TTC549 (cell line): Measurements from ENCODE around the gene TRANK1.
"Not testable (repeated sequence)": the region's sequence is repeated elsewhere in the genome, so short reads cannot be mapped to it uniquely, and the experiment has no call there.

Source experiments
- FAIRE-seq: peaks from 2 replicates; lab custom pipeline; 2012; peaks lifted over from hg19 to GRCh38; lab: Jason Lieb, UNC

Gene TRANK1

GRCh38 chr3:36919439-36920160, 25.3 kb downstream of the TRANK1 start:
- FAIRE-seq, result no peak

DNA sequence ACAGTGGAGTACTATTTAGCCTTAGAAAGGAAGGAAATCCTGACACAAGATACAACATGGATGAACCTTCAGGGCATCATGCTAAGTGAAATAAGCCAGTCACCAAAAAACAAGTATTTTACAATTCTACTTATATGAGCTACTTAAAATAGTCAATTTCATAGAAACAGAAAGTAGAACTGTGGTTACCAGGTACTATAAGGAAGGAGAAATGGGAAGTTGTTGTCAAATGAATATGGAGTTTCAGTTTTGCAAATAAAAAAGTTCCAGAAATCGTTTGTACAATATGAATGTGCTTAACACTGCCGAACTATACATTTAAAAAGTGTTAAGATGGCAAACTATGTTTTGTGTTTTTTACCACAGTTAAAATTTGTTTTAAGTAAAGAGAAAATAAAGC, 26.8 kb downstream of the TRANK1 start:
- no peak for FAIRE-seq

GRCh38 chr3:36911990-36912804, 32.7 kb downstream of the TRANK1 start:
- FAIRE-seq, result no peak

GRCh38 chr3:36909666-36910065, 35.2 kb downstream of the TRANK1 start:
- FAIRE-seq, result no peak

DNA sequence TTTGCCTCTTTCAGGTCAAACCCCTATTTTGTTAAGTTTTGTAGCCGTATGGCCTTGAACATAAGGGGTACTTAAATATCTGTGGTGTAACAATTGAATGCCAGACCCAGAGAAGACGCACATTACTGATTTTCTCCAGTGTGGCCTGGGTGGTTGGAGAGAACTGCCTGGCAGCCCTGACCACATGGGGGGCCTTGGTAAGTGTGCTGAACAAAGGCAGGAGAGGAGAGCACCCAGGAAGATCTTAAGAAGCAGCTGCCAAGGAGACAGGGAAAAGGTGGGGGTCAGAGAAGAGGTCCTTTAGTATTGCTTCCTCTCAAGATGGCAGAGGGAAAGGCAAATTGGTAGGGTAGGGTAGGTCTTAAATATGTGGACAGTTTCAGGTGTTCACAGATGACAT, 35.7 kb downstream of the TRANK1 start:
- FAIRE-seq, result no peak

DNA sequence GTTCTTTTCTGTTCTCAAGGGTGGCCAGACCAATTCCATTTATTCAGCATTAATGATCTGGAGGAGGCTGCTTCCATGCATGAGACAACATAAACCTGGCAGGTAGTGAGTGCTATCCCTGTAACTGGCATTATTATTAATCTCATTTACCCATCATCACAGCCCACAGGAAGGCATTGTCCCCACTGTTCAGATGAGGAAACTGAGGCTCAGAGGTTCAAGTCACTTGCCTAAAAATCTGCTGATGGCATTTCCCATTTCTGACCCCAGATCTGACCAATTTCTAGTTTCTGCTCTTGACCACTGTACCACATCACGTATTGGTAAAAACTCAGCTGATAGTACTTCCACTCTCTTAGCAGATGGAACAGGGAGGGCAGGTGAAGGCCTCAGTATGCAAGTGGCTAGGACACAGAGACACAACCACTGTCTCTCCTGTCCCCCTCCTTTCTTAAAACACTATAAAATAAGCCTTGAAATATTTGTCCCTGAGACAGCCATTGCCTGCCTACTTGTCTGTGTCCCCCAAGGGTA, 36.1 kb downstream of the TRANK1 start:
- no peak for FAIRE-seq

DNA sequence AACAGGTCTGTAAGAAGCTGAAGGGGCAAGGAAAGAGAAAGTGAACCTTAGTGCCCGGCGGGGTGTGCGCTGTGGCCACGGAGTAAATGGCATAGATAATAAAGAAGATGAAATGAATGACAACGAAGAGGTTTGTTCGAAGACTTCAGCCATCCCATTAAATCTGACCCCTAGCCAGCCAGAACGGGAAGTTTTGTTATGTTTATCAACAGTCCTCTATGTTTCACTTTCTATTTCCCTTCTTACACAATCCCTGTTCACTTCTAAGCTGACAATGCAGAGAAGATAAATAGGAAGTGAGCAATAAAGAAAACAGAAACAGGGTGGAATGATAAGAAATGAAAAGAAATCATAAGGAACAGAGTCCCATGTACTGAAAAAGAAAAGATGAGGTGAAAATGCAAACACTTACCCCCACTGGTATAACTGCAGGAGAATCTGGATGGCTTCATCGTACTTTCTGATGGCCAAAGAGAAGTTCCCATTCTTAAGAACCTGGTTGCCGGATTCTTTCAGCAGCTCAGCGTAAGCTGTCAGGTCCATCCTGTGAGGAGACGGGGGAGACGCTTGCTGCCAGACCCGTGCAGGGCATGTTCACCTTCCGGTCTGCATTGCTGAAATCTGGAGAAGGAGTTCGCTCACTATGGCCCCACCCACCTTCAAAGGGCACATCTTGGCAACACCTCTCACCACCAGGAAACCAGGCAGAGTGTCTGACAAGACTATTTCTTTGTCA, 36.8 kb downstream of the TRANK1 start:
- FAIRE-seq, result no peak

- FAIRE-seq, result no peak
Measured at GRCh38 chr3:36906504-36907149, 38.2 kb downstream of the TRANK1 start.

GRCh38 chr3:36905545-36905944, 39.3 kb downstream of the TRANK1 start:
- no peak for FAIRE-seq

GRCh38 chr3:36904641-36905040, 40.2 kb downstream of the TRANK1 start:
- FAIRE-seq, result no peak

GRCh38 chr3:36904065-36904464, 40.8 kb downstream of the TRANK1 start:
- not testable (repeated sequence) for FAIRE-seq

DNA sequence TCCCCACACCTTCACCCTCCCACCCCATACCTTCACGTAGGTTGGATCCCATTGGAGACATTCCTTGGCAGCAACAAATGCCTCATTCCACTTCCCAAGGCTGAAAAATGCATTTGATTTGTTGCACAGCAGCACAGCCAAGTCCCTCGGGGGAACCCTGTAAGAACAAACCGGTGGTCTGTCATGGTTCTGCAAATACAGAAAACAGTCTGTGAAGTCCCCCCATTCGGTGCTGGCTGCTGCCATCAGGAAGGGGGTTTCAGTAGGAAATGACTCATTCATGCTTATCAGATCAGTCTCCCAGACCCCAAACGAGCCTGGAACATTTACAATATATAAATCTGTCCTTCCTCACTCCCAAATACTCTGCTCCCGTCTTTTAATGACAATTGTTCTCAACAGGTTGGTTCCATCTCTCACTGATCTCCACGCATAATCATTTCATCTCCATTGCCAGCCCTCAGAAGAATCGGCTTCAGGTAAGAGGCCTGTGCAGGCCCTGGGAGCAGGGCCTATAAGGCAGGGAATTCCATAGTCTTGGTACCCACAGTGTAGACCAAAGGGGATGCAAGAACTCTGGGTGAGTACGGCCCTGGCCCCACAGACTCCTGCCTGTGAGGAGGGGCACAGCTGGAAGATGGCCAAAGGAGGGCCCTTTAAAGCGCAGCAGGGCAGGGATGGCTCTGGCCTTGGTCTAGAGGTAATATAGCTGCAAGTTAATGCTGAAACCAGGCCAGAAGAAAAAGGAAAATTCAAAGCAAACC, 41.6 kb downstream of the TRANK1 start:
- no peak for FAIRE-seq

- FAIRE-seq, result no peak
Measured at GRCh38 chr3:36901588-36901987, 43.3 kb downstream of the TRANK1 start.

DNA sequence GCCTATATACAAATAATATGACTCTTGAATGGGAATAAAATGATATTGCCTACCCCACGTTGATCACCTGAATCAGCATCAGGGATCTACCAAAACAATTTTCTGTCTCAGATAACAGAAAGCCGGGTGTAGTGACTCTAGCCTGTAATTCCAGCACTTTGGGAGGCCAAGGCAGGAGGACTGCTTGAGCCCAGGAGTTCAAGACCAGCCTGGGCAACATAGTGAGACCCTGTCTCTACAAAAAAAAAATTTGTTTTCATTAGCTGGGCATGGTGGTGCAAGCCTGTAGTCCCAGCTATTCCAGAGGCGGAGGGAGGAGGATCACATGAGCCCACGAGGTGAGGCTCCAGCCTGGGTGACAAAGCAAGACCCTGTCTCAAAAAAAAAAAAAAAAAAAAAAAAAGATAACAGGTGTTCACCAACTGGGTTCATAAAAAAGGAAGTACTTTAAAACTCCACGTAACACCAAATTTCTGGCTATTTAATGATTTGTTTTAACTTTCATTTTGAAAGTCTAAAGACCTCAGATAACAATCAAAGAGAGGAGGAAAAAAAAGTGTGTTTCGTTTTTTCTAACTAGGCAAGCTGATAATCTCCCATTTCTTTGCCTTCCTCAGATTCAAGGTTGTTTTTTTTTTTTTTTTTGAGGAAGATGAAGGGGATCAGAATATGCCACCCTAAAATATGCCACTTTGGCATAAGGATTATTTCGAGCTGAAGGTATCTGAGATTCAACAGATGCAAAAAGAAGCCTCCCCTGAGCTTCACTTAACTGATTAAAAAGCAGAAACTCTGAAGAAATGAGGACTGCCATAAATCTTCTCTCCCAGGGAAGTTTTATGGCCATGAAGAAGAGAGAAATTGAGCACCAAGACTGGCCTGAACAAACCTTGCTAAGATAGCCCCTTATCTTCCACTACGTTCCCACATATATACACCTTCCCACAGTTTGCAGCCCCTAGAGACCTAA, 44.1 kb downstream of the TRANK1 start:
- no peak for FAIRE-seq

GRCh38 chr3:36895496-36896409, 49.1 kb downstream of the TRANK1 start:
- no peak for FAIRE-seq

- no peak for FAIRE-seq
Measured at GRCh38 chr3:36894914-36895313, 49.9 kb downstream of the TRANK1 start.

DNA sequence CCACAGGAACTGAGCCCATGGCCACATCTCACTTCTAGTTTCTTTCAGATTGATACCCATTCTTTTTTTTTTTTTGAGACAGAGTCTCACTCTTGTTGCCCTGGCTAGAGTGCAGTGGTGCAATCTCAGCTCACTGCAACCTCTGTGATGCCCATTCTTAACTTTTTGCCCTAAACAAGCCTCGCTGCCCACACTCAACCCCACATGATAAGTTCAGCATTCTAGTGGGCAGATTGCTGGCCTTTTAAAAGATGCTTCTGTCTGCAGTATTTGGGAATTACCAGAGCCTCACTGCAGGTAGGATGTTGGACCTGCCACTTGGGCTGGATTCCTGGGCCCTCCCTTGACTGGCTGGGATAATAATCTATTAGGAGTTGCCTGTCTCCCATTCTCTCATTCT, 51.0 kb downstream of the TRANK1 start:
- FAIRE-seq, result no peak

GRCh38 chr3:36893137-36893557, 51.7 kb downstream of the TRANK1 start:
- no peak for FAIRE-seq
